Measurements from ENCODE around the gene TCF21.

The TCF21 gene

GRCh38 chr6:133937909-133938308 is 49.0 kb downstream of the TCF21 start:
- no peak for DNase-seq (ENCODE audit: low spot score)
- in situ Hi-C loops (cut with MboI; ENCODE audit: low pct_unique_long_range_greater_than_20kb, low sequenced_read_pairs, unreplicated experiment), result no loop called here
- TF ChIP-seq CTCF (IDR thresholded peaks at IDR 0.05; ENCODE audit: extremely low read depth, insufficient read depth, missing control alignments), result no peak

- in situ Hi-C loops (cut with MboI; ENCODE audit: low pct_unique_long_range_greater_than_20kb, low sequenced_read_pairs, unreplicated experiment), result no loop called here
- no peak for DNase-seq (ENCODE audit: low spot score)
- no peak for TF ChIP-seq CTCF (IDR thresholded peaks at IDR 0.05; ENCODE audit: extremely low read depth, insufficient read depth, missing control alignments)
Measured at GRCh38 chr6:133938533-133938932, 49.6 kb downstream of the TCF21 start.

- in situ Hi-C loops (cut with MboI; ENCODE audit: low pct_unique_long_range_greater_than_20kb, low sequenced_read_pairs, unreplicated experiment), result no loop called here
- DNase-seq (ENCODE audit: low spot score), result no peak
- no peak for TF ChIP-seq CTCF (IDR thresholded peaks at IDR 0.05; ENCODE audit: extremely low read depth, insufficient read depth, missing control alignments)
Measured at GRCh38 chr6:133939778-133940667, 51.1 kb downstream of the TCF21 start.
